Measurements from ENCODE around the gene TLNRD1. TPM values are rescaled to one million over a fixed set of nuclear protein-coding genes. Genes with fewer than 3 reads are reported as not detected.

TLNRD1 gene
- total RNA-seq, 1 experiment from 2014 or later: 27.4 TPM

Other genes starting within 250 kb of the TLNRD1 start
- gene CEMIP, start 221.6 kb upstream of the TLNRD1 start, total RNA-seq (2014; rRNA removed; shearing (Covaris generic)): 2.7 and 5.1 TPM in 2 replicates
- 14.2 and 22.3 TPM in 2 replicates for gene MESD, start 11.1 kb upstream of the TLNRD1 start, total RNA-seq (2014; rRNA removed; shearing (Covaris generic))
- gene CFAP161, start 133.3 kb downstream of the TLNRD1 start, total RNA-seq (2014; rRNA removed; shearing (Covaris generic)): 0.69 TPM in 1 of 2 replicates, not detected in the other
- gene IL16, start 196.0 kb downstream of the TLNRD1 start, total RNA-seq (2014; rRNA removed; shearing (Covaris generic)): 0.06 TPM in 1 of 2 replicates, not detected in the other